ENCODE data around the gene ALDH1A1.

- no peak for TF ChIP-seq CTCF (conservative IDR thresholded peaks at IDR 0.05 in 1 of 2, IDR thresholded peaks at IDR 0.05 in 1 of 2; ENCODE audit: extremely low read depth in 1 of 2, insufficient read depth in 1 of 2, low read depth in 1 of 2, low read length in 2 of 2)
- TF ChIP-seq EZH2 (IDR thresholded peaks at IDR 0.05; ENCODE audit: borderline replicate concordance, low read length) = no peak
Measured at GRCh38 chr9:72996114-72996513, 43.3 kb upstream of the ALDH1A1 start.
